ENCODE measurements around the gene NUDT2.

NUDT2 gene

GRCh38 chr9:34371886-34372466 lies 42.6 kb downstream of the NUDT2 start:
- DNase-seq, result no peak

DNA sequence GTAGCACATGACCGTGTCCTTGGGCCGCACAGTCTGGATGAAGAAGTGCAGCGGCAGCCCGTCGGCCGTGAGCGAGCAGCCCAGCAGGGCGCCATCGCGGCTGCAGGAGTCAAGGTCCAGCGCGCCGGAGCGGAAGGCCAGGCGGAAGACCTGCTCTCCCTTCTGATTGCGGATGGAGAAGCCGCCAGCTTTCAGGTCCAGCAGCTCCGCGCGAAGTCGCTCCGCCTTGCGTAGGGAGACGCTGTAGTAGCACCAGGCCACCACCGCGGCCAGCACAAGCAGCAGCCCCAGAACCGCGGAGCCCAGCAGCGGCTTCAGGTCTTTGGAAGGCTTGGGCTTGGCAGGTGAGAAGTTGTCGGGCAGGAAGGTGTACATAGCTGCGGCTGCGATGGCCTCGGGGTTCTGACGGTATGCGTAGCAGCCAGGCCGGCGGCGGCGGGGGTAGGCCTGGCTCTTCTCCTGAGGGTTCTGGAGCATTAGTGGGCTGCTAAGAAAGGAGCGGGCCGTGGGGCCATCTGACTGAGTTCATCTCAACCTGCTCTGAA lies 43.2 kb downstream of the NUDT2 start:
- DNase-seq, result no peak

DNA sequence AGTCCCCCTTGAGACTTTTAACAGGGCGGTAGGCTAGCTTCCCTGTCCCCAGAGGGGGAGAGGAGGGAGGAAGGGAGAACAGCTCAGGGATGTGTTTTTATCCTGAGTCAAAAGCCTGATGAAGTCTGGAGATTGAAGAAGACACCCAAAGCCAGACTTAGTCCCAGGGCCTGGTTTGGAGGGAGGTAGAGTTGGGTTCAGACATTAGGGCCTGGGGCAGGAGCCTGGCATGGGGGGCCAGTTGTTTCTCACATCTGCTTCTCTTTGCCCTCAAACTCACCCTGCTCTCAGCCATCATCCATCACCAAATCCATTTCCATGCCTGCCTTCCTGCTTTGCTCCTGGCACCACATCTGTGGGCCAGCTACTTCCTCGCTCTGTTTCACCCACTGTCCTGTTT lies 44.4 kb downstream of the NUDT2 start:
- DNase-seq, result no peak

DNA sequence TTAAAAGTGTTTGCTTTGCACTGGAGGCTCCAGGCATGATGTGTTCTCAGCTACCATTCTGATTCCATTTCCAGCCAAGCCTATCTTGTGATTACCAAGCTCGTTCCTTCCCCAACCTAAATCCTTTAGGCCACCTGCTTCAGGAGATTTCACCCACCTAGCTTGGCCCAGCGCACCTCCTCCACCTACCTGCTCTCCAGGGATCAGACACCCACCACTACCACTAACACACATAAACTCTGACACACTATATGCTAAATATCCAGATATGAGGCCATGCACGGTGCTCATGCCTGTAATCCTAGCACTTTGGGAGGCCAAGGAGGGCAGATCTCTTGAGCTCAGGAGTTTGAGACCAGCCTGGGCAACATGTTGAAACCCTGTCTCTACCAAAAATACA lies 45.0 kb downstream of the NUDT2 start:
- DNase-seq, result no peak

- DNase-seq, result no peak
These were observed 45.7 kb downstream of the NUDT2 start for GRCh38 chr9:34374905-34375552.

- peak; percentile 43 for DNase-seq
These were observed 46.7 kb downstream of the NUDT2 start for GRCh38 chr9:34375901-34376595.

GRCh38 chr9:34376596-34377403 lies 47.4 kb downstream of the NUDT2 start, which contains the start of gene MYORG:
TSS of gene MYORG (minus strand) at chr9:34376898. CDS start at chr9:34372943, 3,955 bp downstream.
- DNase-seq, result peak; percentile 99

DNA sequence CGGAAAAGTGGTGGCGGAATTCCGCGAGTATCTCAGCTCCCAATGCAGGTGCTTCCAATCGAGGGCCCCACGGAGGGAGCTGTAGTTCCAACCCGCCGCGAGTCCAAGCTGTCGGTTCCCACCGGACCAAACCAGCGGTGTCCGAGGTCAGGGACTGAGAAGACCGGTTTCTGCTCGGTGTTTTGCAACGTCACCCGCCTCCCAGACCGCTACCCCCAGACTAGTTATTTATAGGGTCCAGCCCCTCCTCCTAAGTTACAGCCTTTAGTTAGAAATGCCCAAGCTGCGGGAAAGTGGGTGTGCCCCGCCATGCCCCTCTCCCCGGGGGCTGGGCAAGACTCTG lies 48.0 kb downstream of the NUDT2 start:
- no peak for DNase-seq

DNA sequence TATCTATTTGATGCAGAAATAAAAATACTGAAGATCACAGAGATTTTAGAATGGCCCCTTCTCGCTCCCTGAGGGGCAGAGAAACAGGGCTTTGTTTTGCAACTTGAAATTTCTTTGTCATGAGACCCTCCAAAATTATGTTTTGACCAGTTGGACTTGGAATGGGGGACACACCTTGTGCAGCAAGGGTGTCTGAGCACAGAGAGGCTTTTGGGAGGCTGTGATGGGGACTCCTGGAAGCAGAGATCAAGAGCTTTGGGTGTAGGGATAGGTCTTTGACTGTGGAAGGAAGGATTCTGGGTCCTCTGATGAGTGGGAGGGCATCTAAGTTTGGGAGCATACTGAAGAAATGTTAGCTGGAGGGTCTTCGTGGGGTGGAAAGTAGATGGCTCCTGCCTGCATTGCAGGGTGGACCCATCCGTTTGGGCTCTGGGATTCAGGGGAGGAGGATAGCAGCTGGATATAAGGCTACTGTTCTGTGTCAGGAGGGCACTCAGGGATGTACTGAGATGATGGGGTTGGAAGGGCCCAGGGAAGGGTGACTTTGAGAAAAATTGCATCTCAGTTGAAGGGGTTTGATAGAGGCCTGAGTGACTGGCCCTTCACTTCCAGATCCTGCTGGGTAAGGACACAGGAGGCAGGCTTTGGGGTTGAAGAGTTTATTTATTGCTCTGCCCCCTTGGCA lies 49.1 kb downstream of the NUDT2 start:
- no peak for DNase-seq

DNA sequence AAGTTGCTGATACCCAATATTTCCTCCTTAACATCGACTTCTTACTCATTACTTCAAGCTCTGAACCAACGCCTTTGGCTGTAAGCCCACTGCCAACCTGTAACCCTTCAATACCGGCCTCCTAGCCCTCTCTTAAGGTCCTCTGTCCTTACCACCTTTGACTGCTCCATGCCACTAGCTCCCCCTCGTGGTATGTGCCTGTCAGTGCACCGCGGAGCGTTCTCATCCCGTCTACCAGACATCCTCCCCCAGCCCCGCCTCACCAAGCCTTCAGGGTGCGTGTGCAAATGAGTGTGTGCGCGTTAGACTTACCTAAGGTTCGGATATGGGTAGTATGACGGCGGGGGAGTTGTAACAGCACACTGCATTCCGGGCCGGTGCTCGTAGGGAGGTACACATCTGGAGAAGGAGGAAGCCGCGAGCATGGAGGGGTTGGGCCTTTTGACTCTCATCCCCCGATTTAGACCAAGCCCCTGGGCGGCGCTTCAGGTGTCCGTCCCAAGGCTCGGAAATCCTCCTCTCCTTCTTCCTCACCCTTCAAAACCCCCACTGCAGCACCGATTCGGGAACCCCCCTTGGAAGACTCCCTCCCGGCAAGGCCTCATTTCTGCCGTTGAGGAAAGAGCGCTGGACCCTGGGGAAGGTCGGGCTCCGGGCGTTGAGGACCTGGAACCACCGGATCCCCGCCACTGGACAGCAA lies 50.1 kb downstream of the NUDT2 start:
- DNase-seq, result peak; percentile 91

DNA sequence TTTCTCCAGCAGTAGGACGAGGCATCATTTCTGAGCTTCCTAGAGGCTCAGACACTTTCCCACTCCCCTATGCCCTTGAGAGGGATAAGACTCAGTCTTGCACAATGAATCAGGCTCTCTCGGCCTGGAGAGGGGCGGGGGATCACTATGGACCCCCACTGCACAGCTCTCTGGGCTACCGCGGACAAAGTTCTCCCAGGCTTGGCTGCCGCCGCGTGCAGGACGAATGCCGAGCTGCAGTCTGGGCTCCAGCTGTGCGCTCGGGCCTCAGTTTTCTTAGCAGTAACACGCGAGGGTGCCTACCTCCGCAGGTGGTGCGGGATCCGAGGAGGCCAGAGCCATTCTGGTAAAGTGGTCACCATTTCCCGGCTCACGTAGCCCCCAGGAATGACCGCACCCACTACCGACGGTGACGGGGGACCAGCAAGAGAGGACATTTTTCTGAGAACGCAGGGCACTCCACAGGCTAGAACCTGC lies 50.7 kb downstream of the NUDT2 start:
- DNase-seq, result no peak

DNA sequence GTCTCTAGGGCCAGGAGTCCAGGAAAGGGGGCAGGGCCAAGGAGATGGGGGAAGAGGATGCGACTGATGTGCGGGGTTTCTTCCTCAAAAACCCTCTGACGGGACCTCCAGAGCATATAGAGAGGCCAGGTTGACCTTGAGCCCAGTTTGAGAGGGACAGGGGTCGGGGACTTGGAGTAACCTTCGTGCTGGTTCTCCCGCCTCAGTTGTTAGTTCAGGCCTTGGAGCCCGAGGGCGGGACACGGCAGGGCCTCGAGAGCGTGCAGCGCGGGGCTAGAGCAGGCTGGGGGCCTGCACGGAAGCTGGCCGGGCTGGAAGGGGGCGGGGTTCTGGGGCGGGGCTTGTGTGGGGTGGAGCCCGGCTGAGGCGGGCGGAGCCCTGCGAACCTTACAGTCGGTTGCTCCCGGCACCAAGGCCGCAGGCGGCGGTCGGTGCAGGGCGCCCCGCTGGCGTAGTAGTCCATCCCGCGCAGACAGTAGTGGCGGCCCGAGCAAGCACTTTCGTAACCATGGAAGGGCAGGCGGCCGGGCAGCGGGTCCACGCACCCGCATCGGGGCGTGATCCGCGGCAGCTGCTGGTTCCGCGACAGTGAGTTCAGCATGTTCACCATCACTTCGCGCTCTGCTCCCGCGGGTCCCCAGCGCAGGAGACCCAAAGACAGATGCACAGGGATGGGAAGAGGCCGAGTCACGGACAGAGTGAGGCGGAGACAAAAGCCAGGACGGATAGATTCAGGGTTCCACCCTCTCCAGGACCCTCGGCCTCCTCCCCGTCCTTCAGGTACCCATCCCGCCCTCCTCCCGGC lies 51.3 kb downstream of the NUDT2 start:
- peak; percentile 65 for DNase-seq

GRCh38 chr9:34381323-34381722 lies 52.0 kb downstream of the NUDT2 start:
- peak; percentile 2 for DNase-seq

DNA sequence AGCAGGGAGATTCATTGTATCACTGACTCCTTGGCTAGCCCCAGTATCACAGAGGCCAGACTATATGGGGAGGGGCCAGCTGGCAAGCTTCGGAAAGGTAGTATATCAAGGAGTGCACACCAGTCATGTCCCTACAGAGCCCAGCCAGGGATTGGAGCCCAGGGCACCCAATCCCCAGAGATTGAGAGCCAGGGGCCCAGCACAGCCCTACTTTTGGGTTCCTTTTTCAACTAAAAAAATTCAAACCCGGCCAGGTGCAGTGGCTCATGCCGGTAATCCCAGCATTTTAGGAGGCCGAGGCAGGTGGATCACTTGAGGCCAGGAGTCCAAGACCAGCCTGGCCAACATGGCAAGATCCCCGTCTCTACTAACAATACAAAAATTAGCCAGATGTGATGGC lies 52.7 kb downstream of the NUDT2 start:
- no peak for DNase-seq

GRCh38 chr9:34382879-34383278 lies 53.5 kb downstream of the NUDT2 start:
- DNase-seq, result no peak

DNA sequence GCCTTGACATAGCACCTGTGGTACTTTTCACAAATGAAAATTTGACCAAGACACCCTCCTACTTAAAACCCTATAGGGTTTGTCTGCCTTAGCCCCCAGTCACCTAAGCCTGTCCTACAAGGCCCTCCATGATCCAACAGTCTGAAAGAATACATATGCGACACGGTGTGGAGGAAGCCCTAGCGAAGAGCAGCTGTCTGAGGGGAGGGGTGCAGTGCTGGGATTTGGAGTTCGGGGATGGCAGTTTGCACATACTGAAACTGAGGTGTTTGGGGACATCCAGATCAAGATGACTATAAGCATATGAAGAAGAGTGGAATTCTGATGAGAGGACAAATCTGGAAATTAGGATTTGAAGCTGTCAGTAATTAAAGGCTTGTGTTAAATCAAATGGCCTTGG lies 54.5 kb downstream of the NUDT2 start:
- DNase-seq, result no peak

- no peak for DNase-seq
These were observed 55.2 kb downstream of the NUDT2 start for GRCh38 chr9:34384368-34385165.

DNA sequence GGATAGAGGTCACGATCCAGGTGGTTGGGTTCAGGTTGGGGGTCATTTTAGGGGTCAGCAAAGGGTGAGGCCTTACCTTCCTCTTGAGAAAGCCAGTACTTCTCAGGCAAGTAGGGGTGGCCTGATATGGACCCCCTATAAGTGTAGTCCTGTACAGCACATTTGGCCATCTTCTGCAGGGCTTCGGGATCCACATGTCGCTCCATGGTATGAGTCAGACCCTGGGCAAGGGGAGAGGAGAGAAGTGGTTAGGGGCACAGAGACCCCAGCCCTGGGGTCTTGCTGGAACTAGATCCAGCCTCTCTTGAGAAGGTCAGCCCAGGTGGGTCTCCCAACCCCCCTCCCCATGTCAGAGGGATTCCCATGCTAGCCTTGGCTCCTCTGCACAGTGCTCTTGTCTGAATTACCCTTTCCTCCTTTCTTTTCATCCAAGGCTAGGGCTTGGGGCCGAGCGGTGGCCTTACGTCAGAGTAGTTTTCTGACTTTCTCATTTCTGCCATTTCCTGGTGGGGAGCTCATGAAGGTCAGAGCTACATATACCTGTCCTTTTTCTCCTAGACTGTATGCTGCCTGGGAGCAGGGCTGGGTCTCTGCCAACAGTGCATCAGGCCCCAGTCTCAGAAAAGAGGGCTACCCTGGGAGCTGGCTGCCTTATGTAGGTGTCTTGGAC lies 56.3 kb downstream of the NUDT2 start:
- DNase-seq, result no peak

DNA sequence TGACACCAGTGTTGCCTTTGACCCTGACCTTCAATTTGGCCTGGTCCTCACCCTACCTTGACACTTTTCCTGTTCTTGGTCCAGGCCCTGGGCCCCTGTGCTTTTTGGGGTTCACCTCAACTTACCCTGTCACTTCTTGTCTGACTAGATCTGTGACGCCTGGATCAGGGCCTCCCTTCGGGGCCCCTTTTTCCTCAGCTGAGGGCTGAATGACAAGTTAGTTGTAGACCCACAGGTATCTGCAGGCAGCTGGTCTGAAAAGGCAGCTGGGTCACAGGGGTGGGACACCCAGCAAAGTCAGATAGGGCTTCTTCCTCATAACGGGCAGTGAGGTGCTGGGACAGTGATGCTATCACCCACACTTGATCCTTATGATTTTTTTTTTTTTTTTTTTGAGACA lies 57.3 kb downstream of the NUDT2 start:
- DNase-seq, result no peak

- DNase-seq, result no peak
These were observed 57.9 kb downstream of the NUDT2 start for GRCh38 chr9:34387239-34387638.

Data from CD4-positive, alpha-beta T cell treated with Interleukin-4 for 4 hours (primary cell).